GM19328 (cell line): Measurements from ENCODE around the gene ADGRF1.
"Not testable (repeated sequence)": the region's sequence is repeated elsewhere in the genome, so short reads cannot be mapped to it uniquely, and the experiment has no call there.

ENCODE experiments used
- ATAC-seq: cut with Tn5 transposase; IDR thresholded peaks from one replicate; pipeline ENCODE4 v1.9.1; 2021; ENCODE audit warnings: mild to moderate bottlenecking, moderate library complexity; ENCODE audit not compliant: unreplicated experiment

ADGRF1 gene

GRCh38 chr6:47042275-47042791 is at the start of gene ADGRF1:
ADGRF1 (minus strand) TSS chr6:47042332; CDS start chr6:47029061, 13,271 bp downstream.
- ATAC-seq: no peak

- ATAC-seq: no peak
These were observed 48.7 kb upstream of the ADGRF1 start for GRCh38 chr6:47090881-47091280.

- not testable (repeated sequence) for ATAC-seq
These were observed 47.3 kb upstream of the ADGRF1 start for GRCh38 chr6:47089473-47089872.

GRCh38 chr6:47086051-47086770 is 44.1 kb upstream of the ADGRF1 start:
- no peak for ATAC-seq

- no peak for ATAC-seq
These were observed 42.5 kb upstream of the ADGRF1 start for GRCh38 chr6:47084610-47085009.

- ATAC-seq: no peak
These were observed 41.5 kb upstream of the ADGRF1 start for GRCh38 chr6:47083586-47084047.

GRCh38 chr6:47080083-47080596 is 38.0 kb upstream of the ADGRF1 start:
- ATAC-seq: no peak

GRCh38 chr6:47079638-47080037 is 37.5 kb upstream of the ADGRF1 start:
- no peak for ATAC-seq

- no peak for ATAC-seq
These were observed 36.9 kb upstream of the ADGRF1 start for GRCh38 chr6:47078991-47079390.

GRCh38 chr6:47076422-47077344 is 34.6 kb upstream of the ADGRF1 start:
- no peak for ATAC-seq

- ATAC-seq: no peak
These were observed 33.7 kb upstream of the ADGRF1 start for GRCh38 chr6:47075741-47076421.

- no peak for ATAC-seq
These were observed 33.0 kb upstream of the ADGRF1 start for GRCh38 chr6:47075168-47075567.

GRCh38 chr6:47073125-47074110 is 31.3 kb upstream of the ADGRF1 start:
- ATAC-seq: no peak

- no peak for ATAC-seq
These were observed 30.5 kb upstream of the ADGRF1 start for GRCh38 chr6:47072667-47073066.

GRCh38 chr6:47071681-47072080 is 29.5 kb upstream of the ADGRF1 start:
- no peak for ATAC-seq

GRCh38 chr6:47070461-47070860 is 28.3 kb upstream of the ADGRF1 start:
- no peak for ATAC-seq

GRCh38 chr6:47069156-47069555 is 27.0 kb upstream of the ADGRF1 start:
- ATAC-seq: no peak

- ATAC-seq: no peak
These were observed 24.3 kb upstream of the ADGRF1 start for GRCh38 chr6:47066418-47066817.

GRCh38 chr6:47064274-47064673 is 22.1 kb upstream of the ADGRF1 start:
- no peak for ATAC-seq

- no peak for ATAC-seq
These were observed 20.2 kb upstream of the ADGRF1 start for GRCh38 chr6:47062346-47062745.
